A549 (cell line): ENCODE data around the gene RNF175.

Experiments
- HDAC2 ChIP-seq: fragments of 200-600 bp; sonication (generic); IDR thresholded peaks from 2 replicates; pipeline ENCODE4 v1.6.1; 2016
- JUN ChIP-seq, 2 experiments: fragments of >200 bp; sonication (Bioruptor Twin); formaldehyde crosslinking; IDR thresholded peaks; 2 replicates in 1 of 2; 3 replicates in 1 of 2; pipeline ENCODE4 v1.6.1; 2016 to 2017
- POLR2A ChIP-seq: IDR thresholded peaks from 2 replicates; pipeline ENCODE4 v1.6.1; 2012; ENCODE audit warnings: mild to moderate bottlenecking, low read length
- POLR2AphosphoS2 ChIP-seq: conservative IDR thresholded peaks from 2 replicates; pipeline ENCODE4 v1.6.1; 2012; ENCODE audit warnings: low read length, improper control_type of control experiment, inconsistent platforms
- ZC3H11A ChIP-seq: fragments of 450-650 bp; IDR thresholded peaks from 2 replicates; pipeline ENCODE4 v1.6.1; 2014; ENCODE audit warnings: antibody characterized with exemption, mild to moderate bottlenecking
- TF ChIP-seq, protein P1 (sequence below): fragments of >200 bp; sonication (Bioruptor Twin); formaldehyde crosslinking; IDR thresholded peaks from 3 replicates; pipeline ENCODE4 v1.6.1; 2016
- TF ChIP-seq, protein P2 (sequence below): fragments of >200 bp; sonication (Bioruptor Twin); formaldehyde crosslinking; IDR thresholded peaks from 3 replicates; pipeline ENCODE4 v1.5.1; 2016

DNA sequence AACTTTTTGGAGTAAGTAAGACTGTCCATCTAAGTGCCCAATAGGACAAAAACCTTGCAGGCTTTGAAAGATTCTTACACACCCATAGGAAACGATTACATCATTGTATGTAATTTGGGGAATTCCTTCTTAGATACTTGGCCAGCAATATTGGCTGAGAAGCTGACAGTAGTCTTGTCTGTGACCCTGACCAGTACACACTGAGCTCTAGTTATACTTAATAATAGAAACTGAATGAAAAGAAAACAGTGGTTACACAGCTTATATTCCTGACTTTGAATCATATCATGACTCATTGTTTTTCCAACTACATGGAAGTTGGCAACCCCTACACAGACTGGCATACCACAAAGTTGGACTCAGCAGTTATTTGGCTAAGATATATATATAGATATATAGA, 82.8 kb downstream of the RNF175 start:
- TF ChIP-seq HDAC2 (no peak), JUN (IDR thresholded peaks at IDR 0.05) (no peak), POLR2AphosphoS2 (no peak), ZC3H11A (no peak), POLR2A (no peak)
- TF ChIP-seq, protein P1, sequence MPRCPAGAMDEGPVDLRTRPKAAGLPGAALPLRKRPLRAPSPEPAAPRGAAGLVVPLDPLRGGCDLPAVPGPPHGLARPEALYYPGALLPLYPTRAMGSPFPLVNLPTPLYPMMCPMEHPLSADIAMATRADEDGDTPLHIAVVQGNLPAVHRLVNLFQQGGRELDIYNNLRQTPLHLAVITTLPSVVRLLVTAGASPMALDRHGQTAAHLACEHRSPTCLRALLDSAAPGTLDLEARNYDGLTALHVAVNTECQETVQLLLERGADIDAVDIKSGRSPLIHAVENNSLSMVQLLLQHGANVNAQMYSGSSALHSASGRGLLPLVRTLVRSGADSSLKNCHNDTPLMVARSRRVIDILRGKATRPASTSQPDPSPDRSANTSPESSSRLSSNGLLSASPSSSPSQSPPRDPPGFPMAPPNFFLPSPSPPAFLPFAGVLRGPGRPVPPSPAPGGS: no peak
- TF ChIP-seq, protein P2, sequence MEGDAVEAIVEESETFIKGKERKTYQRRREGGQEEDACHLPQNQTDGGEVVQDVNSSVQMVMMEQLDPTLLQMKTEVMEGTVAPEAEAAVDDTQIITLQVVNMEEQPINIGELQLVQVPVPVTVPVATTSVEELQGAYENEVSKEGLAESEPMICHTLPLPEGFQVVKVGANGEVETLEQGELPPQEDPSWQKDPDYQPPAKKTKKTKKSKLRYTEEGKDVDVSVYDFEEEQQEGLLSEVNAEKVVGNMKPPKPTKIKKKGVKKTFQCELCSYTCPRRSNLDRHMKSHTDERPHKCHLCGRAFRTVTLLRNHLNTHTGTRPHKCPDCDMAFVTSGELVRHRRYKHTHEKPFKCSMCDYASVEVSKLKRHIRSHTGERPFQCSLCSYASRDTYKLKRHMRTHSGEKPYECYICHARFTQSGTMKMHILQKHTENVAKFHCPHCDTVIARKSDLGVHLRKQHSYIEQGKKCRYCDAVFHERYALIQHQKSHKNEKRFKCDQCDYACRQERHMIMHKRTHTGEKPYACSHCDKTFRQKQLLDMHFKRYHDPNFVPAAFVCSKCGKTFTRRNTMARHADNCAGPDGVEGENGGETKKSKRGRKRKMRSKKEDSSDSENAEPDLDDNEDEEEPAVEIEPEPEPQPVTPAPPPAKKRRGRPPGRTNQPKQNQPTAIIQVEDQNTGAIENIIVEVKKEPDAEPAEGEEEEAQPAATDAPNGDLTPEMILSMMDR: no peak
